AG09319 (cell line): ENCODE measurements around the gene SLC16A2.
A peak's percentile ranks its signal among the peaks of the same experiment; 100 is the strongest.

Experiments used
- DNase-seq: peaks from one replicate; pipeline ENCODE4 v3.0.0-alpha.2; 2010; ENCODE audit warnings: low read depth; ENCODE audit errors: extremely low read depth
- CTCF ChIP-seq: IDR thresholded peaks from 2 replicates; pipeline ENCODE4 v1.5.1; 2011; ENCODE audit warnings: low read depth, mild to moderate bottlenecking, inconsistent platforms, low read length, moderate library complexity

SLC16A2 gene

DNA sequence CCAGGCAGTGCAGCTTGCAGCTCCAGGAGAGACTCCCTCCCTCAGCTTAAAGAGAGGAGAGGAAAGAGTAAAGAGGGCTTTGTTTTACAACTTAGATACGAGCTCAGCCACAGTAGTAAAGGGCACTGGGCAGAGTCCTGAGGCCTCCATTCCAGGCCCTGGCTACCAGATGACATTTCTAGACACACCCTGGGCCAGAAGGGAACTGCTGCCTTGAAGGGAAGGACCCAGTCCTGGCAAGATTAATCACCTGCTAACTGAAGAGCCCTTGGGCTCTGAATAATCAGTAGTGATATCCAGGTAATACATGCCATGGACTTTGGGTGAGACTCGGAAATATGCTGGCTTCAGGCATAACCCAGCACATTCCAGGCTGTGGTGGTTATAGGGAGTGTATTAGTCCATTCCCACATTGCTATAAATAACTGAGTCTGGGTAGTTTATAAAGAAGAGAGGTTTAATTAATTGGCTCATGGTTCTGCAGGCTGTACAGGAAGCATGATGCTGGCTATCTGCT, 15.3 kb upstream of the SLC16A2 start:
- no peak for TF ChIP-seq CTCF
- no peak for DNase-seq

- TF ChIP-seq CTCF, result no peak
- no peak for DNase-seq
Measured at GRCh38 chrX:74408304-74408703, 13.0 kb upstream of the SLC16A2 start.

GRCh38 chrX:74419864-74420195, 1.5 kb upstream of the SLC16A2 start:
- TF ChIP-seq CTCF, result no peak
- no peak for DNase-seq

- no peak for TF ChIP-seq CTCF
- peak; percentile 51 for DNase-seq
Measured at GRCh38 chrX:74420196-74421035, 877 bp upstream of the SLC16A2 start.

DNA sequence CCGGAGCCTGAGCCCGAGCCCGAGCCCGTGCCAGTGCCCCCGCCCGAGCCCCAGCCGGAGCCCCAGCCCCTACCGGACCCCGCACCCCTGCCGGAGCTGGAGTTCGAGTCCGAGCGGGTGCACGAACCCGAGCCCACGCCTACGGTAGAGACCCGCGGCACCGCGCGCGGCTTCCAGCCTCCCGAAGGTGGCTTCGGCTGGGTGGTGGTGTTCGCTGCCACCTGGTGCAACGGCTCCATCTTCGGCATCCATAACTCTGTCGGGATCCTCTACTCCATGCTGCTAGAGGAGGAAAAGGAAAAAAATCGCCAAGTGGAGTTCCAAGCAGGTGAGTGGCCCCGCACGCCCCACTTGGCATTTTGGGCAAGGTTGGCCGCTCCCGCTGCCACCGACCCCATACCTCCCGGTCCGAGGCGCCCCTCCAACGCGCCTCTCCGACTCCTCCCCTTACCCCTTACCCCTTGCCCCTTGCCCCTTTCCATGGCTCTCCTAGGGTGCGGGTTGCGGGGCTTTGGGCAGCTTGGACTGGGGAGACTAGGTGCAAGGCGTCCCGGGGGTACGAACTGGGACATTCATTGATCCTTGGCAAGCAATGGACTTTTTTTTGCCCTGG, 553 bp downstream of the SLC16A2 start:
- no peak for DNase-seq
- TF ChIP-seq CTCF, result no peak

GRCh38 chrX:74422576-74423288, 1.4 kb downstream of the SLC16A2 start:
- TF ChIP-seq CTCF, result peak; percentile 18
- DNase-seq, result peak; percentile 27
